ENCODE measurements around the gene CMIP.
"Not testable (repeated sequence)": the region's sequence is repeated elsewhere in the genome, so short reads cannot be mapped to it uniquely, and the experiment has no call there.

CMIP gene

DNA sequence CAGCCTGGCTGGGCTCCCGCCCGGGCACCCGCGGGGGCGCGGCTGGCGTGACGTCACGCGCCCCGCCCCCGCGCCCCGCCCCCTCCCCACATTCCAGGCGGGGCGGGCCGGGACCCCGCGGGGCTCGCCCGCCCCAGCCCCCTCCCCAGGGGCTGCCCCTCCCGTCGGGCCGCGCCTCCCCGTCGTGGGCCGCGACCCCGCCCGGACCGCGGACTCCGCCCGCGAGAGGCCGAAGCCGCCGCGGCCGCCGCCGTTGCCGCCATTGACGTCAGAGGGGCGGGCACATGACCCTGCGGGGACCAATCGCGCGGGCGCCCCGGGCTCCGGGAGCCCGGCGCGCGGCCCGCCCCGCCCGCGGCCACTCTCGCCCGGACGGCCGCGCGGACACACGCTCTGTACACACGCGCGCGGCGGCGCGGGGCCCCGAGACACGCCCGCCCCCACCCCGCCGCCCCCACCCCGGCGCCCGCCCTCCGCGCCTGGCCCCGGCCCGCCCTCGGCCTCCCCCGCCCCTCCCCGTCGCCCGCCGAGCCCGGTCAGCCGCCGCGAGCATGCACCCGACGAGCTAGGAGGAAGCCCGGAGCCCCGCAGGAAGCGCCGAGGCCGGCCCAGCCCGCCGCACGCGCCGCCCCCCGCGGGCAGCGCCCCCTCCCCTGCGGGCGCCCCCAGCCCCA, at the start of gene CMIP:
TSS of gene CMIP (plus strand) at position 361 of the 674 bp plus-strand sequence.
- no peak for DNase-seq

DNA sequence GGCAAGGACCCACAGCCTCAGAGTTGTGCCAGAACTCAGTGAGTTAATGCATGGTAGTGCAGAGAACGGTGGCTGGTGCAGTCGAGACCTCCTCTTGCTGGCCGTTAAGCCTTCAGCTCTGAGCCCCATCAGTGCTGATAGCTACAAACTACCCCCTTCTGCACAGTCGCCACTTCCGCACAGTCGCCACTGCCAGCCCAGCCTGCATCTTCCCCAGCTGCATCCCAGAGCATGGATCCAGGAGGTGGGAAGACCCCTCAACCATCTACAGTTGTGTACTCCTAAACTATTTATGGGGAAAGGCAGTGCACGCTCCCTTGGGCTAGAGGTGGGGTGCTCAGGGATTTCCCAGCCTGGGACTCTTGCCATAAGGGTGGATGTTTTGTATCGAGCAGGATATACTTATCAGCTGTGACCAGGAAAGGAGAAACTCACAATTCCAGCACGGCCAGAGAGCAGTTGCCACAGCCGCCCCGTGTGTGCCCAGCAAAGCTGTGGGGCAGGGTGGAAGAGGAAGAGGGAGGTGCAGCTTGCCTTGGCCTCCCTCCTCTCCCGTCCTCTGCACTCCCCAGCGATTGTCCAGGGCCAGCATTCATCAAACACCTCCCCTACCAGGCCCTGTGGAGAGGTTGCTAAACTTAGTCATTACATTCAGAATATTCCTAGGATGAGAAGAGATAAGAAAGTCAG, 49.5 kb upstream of the CMIP start:
- no peak for DNase-seq

DNA sequence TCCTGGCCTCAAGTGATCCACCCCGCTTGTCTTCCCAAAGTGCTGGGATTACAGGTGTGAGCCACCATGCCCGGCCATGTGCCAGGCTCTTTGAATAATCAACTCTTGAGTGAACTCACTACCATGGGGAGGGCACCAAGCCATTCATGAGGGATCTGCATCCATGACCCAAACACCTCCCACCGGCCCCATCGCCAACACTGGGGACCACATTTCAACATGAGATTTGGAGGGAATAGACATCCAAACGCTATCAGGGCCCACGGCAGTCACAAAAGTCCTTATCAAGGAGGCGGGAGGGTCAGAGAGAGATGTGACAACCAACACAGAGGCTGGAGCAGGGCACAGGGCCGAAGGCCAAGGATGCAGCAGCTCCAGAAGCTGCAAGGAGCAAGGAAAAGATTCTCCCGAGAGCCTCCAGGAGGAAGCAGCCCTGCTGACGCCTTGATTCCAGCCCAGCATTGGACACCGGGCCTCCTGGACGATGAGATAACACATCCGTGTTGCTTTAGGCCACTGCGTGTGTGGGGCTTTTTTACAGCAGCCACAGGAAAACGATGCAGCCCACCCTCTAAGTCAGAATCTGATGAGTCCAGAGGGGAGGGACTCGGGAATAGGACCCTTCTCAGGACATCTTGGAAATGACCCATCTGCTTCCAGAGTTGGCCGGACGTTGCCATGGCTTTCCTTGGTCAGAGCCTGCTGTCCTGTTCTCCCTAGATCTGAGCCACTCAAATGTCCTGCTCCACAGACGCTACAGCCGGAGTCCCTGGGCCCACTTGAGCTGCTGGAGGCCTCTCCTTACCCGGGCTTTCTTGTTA, 47.3 kb upstream of the CMIP start:
- no peak for DNase-seq

DNA sequence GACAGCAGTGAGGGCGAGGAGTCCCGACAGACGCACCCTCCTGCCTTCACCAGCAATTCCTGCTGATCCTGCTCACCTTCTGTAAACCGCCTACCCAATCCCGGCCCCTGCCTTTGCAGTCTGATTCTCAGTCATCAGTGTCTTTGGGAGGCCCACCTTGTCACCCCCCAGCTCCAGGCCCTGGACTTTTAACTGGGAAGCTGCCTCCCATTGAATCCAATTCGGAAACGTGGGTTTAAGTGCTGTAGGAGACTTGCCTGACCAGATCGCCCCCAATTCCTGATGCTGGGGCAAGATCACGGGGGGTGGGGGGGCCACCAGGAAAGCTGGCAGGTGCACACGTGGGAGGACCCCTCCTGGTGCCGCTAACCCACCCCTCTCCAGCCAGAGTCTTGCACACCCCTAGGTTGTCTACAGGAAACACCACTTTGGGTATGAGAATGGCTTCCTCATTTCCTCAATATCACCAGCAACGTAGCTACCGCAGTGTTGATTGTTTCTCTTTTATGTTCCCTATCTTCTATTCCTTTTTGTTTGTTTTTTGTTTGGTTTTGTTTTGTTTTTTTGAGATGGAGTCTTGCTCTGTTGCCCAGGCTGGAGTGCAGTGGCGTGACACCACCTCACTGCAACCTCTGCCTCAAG, 46.6 kb upstream of the CMIP start:
- no peak for DNase-seq

DNA sequence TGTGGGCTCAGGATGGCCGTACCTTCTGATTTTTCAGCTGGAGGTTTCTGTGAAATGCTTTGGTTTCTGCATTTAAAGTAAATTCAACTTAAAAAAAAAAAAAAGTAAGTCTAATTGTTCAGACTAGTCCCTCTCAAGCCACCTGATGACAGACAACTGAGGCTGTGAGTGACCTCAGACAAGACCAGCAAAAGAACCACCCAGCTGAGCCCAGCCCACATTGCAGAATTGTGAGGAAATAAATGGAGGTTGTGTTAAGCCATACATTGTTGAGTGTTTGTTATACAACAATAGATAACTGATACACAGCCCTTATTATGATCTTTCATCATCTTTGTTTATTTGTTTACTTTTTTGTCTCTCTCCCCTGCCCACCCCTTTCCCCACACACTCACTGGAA, 44.7 kb upstream of the CMIP start:
- DNase-seq: no peak

DNA sequence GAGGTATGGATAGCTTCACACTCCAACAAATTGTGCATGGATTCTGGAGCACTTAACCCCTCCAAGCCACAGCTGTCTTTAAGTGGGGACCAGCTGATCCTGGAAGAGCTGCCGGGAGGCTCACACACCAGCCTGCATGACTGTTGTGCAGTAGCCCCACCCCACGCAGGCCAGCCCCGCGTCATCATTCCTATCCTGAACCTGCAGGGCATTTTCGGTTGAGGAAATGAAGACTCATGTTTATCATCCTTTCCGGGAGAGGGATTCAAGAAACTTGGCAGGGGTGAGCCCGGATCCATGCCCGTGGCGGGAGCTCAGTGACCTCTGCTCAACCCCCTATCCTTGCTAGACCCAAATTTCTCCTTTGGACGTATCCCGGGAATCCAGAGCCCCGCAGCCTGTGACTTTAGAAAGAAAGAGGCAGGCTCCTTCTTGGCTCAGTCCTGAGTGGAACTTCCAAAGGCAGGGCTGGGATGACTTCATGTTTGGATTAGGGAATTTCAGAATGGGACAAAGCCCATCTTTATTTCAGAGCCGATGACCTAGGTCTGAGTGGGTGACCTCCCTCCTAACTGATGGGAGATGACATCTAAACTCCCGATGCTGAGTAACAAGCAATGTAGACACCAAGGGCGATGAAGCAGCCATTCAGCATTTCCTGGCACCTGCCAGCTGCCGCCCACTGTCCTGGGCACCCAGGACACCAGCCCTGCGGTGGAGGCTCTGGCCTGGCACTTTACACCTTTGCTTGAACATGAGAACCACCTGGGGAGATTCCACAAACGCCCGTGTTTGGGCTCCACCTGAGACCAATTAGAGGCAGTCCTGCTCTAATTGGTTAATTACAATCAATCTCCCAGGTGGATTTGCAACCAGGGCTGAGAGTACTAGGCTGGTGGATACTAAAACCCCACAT, 43.3 kb upstream of the CMIP start:
- DNase-seq: no peak

DNA sequence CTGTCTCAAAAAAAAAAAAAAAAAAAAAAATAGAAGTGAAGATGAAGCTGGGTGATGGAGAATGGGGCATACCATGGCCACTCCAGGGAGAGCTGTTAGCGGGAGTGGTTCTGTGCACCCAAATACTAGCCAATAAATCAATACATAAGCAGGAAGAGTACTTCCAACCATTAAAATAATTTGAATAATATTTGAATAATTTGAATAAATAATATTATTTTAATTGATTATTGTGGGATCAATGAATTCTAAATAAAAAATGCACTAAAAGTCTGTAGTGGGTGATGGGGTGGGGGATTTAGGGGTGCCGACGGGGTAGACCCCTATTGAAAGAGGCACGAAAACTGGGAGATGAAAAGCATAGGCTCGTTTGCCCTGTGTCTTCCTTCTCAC, 41.4 kb upstream of the CMIP start:
- DNase-seq: no peak

DNA sequence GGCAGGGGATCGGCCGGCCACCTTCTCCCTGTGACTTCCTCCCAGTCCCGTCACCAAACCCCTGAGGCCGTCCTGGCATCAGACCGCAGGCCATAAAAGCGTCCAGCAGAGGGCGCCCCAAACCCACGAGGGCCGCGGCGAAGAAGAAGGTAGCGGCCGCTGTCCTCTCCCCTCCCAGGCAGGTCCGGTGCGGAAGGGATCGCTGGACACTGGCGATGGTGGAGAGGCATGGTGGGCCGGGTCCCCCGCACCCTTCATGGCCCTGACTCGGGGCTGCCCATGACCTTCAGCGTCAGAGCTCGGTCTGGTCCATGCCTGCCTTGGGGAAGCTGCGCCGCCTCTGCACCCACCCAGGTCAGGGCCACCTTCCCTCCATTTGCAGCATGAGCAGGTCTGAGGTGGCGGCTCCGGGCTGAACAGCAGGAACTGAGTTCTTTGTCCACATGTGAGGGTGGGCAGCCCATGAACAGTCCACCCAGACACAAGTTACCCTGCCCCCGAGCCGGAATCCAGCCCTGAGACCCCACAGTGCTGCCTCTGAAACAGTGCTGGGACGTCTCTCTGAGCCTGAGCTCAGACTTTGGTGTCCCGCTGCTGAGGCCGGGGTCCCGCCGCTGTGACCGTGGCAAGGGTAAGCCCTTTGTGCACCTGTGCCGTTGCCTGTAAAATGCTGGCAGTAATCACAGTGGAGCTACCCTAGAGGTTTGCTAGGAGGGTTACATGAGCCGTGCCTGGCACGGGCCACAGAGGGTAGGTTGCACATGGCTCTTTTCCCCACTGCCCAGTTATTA, 40.8 kb upstream of the CMIP start:
- no peak for DNase-seq

DNA sequence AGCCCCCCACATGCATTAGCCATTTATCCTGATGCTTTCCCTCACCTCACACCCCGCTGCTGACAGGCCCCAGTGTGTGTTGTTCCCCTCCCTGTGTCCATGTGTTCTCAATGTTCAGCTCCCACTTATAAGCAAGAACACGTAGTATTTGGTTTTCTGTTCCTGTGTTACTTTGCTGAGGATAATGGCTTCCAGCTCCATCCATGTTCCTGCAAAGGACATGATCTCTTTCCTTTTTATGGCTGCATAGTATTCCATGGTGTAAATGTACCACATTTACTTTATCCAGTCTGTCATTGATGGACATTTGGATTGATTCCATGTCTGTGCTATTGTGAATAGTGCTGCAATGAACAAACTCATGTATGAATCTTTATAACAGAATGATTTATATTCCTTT, 39.6 kb upstream of the CMIP start:
- not testable (repeated sequence) for DNase-seq

DNA sequence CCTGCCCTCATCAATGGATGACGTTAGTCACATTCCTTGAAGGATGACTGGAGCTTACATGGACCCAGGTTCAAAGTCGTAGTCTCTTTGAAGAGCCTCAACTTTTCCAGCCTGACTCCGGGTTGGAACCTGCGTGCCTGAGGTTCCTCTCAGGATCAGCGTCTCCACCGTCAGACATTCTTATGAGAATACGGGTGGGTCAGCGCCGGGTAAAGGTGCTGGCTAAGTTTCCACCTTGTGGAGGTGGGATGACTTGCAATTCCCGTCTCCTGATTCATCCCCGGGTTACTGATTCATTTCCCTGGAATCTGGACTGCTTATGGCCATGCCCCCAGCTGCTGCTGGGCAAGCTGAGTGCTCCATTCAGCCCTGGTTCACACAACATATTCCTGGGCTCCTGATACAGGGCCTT, 38.9 kb upstream of the CMIP start:
- no peak for DNase-seq

DNA sequence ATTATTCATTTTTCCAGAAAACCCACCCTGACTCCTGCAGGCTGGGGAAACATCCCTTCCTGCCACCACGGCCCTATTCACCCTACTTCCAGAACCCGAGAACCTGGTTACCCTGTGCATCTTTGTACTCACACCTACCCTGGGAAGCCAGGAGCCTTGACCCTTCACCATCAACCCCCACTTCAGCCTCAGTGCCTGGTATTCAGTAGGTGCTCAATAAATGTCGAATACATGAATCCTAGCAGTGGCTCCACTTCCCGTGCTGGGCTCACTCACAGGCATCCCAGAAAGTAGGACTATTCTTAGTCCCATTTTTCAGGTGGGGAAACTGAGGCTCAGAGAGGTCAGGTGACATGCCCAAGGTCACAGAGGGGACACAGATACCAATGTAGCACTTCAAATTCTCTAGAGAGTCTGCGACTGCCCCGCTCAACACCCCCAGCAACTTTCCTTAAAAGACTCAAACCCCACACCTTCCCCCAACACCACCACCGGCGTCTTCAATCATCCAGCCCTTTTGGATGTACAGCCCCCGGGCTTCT, 36.1 kb upstream of the CMIP start:
- no peak for DNase-seq

DNA sequence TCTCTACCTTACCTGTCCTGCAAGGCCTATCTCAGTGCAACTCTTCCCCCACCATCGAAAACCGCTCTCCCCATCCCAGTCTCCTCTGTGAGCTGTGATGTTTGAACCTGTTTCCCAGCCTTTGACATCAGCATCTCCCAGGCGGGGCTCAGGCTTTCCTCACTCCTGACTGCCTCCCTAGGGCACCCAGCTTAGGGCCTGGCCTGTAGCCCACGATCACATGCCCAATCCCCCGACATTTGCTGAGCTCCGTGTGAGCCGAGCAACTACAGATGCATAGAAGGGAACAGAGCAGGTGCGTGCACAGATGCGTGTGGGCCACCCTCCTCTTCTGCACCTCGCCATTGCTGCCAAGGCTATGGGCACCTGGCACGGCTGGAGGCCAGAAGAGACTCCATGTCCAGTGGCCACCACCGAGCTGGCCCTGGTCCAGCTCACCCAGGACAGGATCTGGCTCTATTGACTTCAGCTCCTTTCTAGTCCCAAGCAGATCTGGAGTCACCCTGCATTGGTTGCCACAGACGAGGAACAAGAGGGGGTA, 35.5 kb upstream of the CMIP start:
- no peak for DNase-seq

DNA sequence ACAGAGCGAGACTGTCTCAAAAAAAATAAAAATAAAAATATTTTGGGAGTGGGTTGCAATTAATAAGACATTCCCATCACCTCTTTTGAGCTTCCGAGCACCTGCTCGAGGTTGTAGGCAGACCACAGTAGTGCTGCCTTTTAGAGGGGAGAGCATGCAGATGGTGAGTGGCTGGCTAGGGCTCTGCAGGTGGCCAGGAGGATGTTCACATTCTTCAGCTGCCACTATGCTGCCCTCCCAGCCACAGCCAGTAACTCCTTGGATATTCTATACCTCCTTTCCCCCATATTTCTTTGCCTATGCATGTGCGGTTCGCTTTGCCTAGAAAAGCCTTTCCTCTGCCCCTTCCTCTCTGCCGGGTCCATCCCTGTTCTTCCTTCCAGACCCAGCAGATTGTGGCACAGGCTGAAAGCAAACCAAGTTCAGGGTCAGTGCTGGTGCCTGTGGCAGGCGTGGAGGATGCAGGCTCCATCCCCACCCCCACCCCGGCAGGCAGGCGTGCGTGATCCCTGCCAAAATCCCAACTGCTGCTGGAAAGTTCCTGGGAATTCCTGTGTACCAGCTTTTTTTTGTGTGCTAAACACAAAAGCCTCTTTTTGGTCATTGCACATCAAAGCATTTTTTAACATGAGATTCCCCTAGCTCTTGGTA, 33.8 kb upstream of the CMIP start:
- DNase-seq: no peak

DNA sequence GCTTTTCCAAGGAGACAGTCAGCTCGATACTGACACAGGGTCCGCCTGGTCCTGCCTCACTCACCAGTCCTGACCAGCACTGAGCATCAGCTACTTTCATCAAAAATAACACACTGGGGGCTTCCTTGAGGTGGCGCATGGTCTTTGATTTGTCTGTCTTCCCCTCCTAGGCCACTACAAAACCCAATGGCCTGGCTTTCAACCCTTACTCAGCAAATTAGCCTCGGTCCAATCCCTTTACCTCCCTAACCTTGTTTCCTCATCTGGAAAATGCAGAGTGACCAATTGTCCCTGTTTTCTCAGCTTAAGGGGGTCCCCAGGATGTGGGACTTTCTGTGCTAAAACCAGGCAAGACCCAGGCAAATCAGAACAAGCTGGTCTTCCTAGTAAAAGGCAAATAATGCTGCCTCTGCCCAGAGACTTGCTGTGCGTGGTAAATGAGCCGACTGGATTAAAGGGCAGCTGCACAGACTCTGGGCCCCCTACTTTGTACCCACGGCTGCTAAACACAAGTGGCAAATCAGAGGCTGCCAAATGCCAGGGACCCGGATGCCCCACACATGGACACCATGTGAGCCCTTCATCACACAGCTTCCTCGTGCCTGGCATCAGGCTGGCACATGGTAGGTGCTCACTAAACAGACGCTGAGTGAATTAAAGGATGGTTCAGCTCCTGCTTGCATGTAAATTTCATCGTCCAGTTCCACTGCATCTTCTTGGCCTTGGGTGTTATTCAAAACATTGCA, 31.2 kb upstream of the CMIP start:
- DNase-seq: no peak

DNA sequence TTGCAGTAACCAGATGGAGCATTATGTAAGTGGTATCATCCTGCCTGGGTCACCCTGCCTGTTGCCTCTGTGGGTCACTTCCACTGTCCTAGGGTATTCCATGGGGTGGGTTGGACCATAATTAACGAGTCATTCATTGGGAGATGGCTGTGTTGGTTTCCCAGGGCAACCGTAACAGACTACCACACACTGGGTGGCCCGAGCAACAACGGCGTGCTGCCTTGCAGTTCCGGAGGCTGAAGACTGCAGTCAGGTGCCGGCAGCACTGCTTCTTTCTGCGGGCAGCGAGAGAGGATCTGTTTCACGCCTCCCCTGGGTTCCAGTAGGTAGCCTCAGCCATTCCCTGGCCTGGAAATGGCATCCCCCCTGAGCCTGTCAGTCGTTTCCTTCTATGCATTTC, 28.9 kb upstream of the CMIP start:
- DNase-seq: no peak

DNA sequence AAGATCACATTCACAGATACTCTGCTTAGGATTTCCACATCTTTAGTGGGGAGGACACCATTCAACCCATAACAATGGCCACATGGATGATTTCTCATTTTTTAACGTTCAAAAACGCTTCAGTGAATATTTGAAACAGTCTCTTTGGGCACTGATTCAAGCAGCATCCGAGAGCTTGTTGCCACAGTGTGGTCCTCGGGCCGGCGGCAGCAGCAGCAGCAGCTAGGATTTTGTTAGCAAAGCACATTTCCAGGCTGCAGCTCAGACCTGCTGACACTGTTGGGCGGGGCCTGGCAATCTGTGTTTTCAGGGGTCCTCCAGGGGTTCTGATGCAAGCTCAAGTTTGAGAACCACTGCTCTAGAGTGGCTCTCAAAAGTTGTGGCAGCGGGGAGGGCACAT, 27.9 kb upstream of the CMIP start:
- DNase-seq: no peak

DNA sequence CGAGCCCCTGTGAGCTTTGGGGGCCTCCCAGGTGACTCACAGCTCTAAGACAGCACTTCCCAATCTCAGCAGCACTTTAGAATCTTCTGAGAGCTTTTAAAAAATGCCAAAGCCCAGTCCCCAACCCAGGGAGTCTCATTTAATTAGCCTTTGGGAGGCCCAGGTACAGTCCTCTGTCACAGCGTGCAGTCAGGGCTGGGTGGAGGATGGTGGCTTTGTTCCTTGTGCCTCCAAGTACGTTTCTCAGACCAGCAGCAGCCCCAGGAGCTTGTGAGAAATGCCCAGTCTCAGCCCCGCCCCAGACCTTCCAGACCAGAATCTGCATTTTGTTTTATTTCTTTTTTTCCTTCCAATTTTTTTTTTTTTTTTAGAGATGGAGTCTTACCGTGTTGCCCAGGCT, 27.4 kb upstream of the CMIP start:
- DNase-seq: no peak

DNA sequence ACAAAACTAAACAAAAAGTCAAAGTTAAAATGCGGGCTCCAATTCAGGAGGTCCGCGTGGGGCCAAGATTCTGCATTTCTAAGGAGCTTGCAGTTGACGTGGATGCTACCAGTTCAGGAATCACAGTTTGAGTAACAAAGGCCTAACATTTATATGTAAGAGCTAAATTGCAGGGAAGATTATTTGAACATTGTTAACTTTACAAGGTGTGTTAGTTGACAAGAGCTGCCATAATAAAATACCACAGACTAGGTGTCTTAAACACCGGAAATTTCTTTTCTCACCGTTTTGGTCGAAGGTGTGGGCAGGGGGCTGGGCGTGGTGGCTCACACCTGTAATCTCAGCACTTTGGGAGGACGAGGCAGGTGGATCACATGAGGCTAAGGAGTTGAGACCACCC, 24.8 kb upstream of the CMIP start:
- DNase-seq: no peak

DNA sequence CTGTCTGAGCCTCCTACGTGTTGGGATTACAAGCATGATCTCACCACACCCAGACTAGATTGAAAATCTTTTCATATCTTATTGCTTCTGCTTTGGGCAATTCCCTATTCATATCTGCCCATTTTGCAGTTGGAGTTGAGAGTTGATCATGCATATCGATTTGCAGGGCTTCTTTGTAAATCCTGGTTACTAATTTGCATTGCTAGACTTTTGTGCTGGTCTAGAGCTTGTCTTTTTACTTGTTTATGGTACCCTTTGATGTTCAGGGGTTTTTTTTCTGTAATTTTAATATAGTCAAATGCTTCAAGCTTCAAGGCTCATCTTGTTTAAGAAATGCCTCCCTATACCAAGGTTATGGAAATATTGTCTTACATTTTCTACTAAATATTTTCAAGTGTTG, 23.5 kb upstream of the CMIP start:
- no peak for DNase-seq

DNA sequence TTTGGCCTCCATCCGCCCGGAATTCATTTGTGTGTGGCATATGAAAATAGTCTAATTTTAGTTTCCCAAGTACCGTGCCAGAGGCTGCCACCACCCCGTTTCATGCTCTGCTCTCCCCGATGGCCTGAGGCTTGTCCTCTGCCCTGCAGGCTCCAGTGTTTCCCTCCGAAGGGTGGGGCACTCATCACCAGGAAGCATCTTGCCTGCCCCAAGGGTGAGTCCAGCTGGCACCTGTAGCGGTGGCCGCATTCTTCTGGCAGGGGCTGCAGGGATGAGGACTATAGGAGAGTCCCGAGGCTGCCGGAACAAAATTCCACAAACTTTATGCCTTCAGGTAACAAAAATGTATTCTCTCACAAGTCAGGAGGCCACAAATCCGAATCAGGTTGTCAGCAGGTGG, 23.1 kb upstream of the CMIP start:
- DNase-seq: no peak
